Activated T-helper 17 cell treated with anti-CD3 and anti-CD28 coated beads, Interleukin-2, amount 50 U/mL, for 72 hours (primary cell): Measurements from ENCODE around the gene CENPH. TPM values are rescaled to one million over a fixed set of nuclear protein-coding genes. Genes with fewer than 3 reads are reported as not detected.
"Not testable (repeated sequence)": the region's sequence is repeated elsewhere in the genome, so short reads cannot be mapped to it uniquely, and the experiment has no call there.

Experiments used
- ATAC-seq: fragments of 150-1000 bp; cut with Tn5 transposase; replicated peaks from 2 replicates; pipeline ENCODE4 v1.10.0; 2021; ENCODE audit warnings: mild to moderate bottlenecking, moderate library complexity
- H3K27ac Mint-ChIP-seq: one replicate; pipeline ENCODE4 v1.8.0; 2022; ENCODE audit warnings: mixed read lengths
- H3K27me3 Mint-ChIP-seq: one replicate; pipeline ENCODE4 v1.8.0; 2022; ENCODE audit warnings: mixed read lengths
- H3K36me3 Mint-ChIP-seq: one replicate; pipeline ENCODE4 v1.8.0; 2022; ENCODE audit warnings: low read depth, mild to moderate bottlenecking, mixed read lengths
- H3K4me1 Mint-ChIP-seq: one replicate; pipeline ENCODE4 v1.8.0; 2022; ENCODE audit warnings: mixed read lengths
- H3K4me3 Mint-ChIP-seq: one replicate; pipeline ENCODE4 v1.8.0; 2022; ENCODE audit warnings: mild to moderate bottlenecking, mixed read lengths
- H3K9me3 Mint-ChIP-seq: one replicate; pipeline ENCODE4 v1.8.0; 2022; ENCODE audit warnings: mixed read lengths
- total RNA-seq, 2 donors: library from RNA; stranded (reverse); gene quantifications; one replicate each; pipeline ENCODE4 v1.2.3, GENCODE V29; 2022

The CENPH gene
- total RNA-seq, 2 donors from 2014 or later, result 36.0 to 49.4 TPM

- not testable (repeated sequence) for H3K27ac Mint-ChIP-seq, H3K4me3 Mint-ChIP-seq, H3K9me3 Mint-ChIP-seq, ATAC-seq, H3K27me3 Mint-ChIP-seq
- H3K36me3 Mint-ChIP-seq, result peaks cover 18% of the 10 kb centered on the region
- peaks cover 13% of the 10 kb centered on the region for H3K4me1 Mint-ChIP-seq
Observed at GRCh38 chr5:69220371-69220770, 31.0 kb downstream of the CENPH start.

- not testable (repeated sequence) for H3K27ac Mint-ChIP-seq, ATAC-seq, H3K27me3 Mint-ChIP-seq, H3K9me3 Mint-ChIP-seq, H3K4me3 Mint-ChIP-seq
- Mint-ChIP-seq H3K4me1 (peaks cover 12% of the 10 kb centered on the region), H3K36me3 (peaks cover 21% of the 10 kb centered on the region)
Observed at GRCh38 chr5:69220833-69221232, 31.4 kb downstream of the CENPH start.

- H3K4me1 Mint-ChIP-seq, result peaks cover 5% of the 10 kb centered on the region
- ATAC-seq, result no peak
- H3K4me3 Mint-ChIP-seq, result no peak overlapping the region
- H3K27ac Mint-ChIP-seq, result no peak overlapping the region
- no peaks in the 10 kb centered on the region for H3K27me3 Mint-ChIP-seq
- H3K36me3 Mint-ChIP-seq, result peaks cover 43% of the 10 kb centered on the region
- H3K9me3 Mint-ChIP-seq, result no peaks in the 10 kb centered on the region
Observed at GRCh38 chr5:69224520-69224919, 35.1 kb downstream of the CENPH start.

GRCh38 chr5:69225860-69226259, 36.5 kb downstream of the CENPH start:
- Mint-ChIP-seq H3K9me3 (no peaks in the 10 kb centered on the region), H3K27me3 (no peaks in the 10 kb centered on the region), H3K36me3 (peaks cover 51% of the 10 kb centered on the region), H3K4me3 (no peak overlapping the region), H3K4me1 (peaks cover 5% of the 10 kb centered on the region), H3K27ac (no peak overlapping the region)
- no peak for ATAC-seq

- no peak for ATAC-seq
- H3K9me3 Mint-ChIP-seq, result no peaks in the 10 kb centered on the region
- peaks cover 44% of the 10 kb centered on the region for H3K36me3 Mint-ChIP-seq
- no peak overlapping the region for H3K27ac Mint-ChIP-seq
- H3K4me1 Mint-ChIP-seq, result peaks cover 6% of the 10 kb centered on the region
- H3K27me3 Mint-ChIP-seq, result no peaks in the 10 kb centered on the region
- no peak overlapping the region for H3K4me3 Mint-ChIP-seq
Observed at GRCh38 chr5:69230181-69230580, 40.8 kb downstream of the CENPH start.

- H3K27ac Mint-ChIP-seq, result no peak overlapping the region
- peaks cover 6% of the 10 kb centered on the region for H3K4me1 Mint-ChIP-seq
- no peak overlapping the region for H3K4me3 Mint-ChIP-seq
- peaks cover 43% of the 10 kb centered on the region for H3K36me3 Mint-ChIP-seq
- H3K27me3 Mint-ChIP-seq, result no peaks in the 10 kb centered on the region
- no peaks in the 10 kb centered on the region for H3K9me3 Mint-ChIP-seq
- no peak for ATAC-seq
Observed at GRCh38 chr5:69231281-69231680, 41.9 kb downstream of the CENPH start.

GRCh38 chr5:69231851-69232250, 42.5 kb downstream of the CENPH start:
- ATAC-seq, result no peak
- peaks cover 49% of the 10 kb centered on the region for H3K36me3 Mint-ChIP-seq
- no peak overlapping the region for H3K27ac Mint-ChIP-seq
- H3K4me1 Mint-ChIP-seq, result peaks cover 7% of the 10 kb centered on the region
- no peaks in the 10 kb centered on the region for H3K27me3 Mint-ChIP-seq
- no peak overlapping the region for H3K4me3 Mint-ChIP-seq
- H3K9me3 Mint-ChIP-seq, result no peaks in the 10 kb centered on the region

GRCh38 chr5:69234457-69235268, 45.3 kb downstream of the CENPH start, which contains the start of gene CDK7:
Gene CDK7 (plus strand): TSS chr5:69234886. CDS start chr5:69234976, 90 bp downstream.
- peak within 1 kb of the TSS; percentile 89 for H3K27ac Mint-ChIP-seq
- peak; percentile 100 for ATAC-seq
- no peaks in the 10 kb centered on the region for H3K9me3 Mint-ChIP-seq
- no peaks in the 10 kb centered on the region for H3K27me3 Mint-ChIP-seq
- H3K4me1 Mint-ChIP-seq, result peaks cover 16% of the 10 kb centered on the region
- H3K36me3 Mint-ChIP-seq, result peaks cover 49% of the 10 kb centered on the region
- H3K4me3 Mint-ChIP-seq, result peak within 1 kb of the TSS; percentile 94

GRCh38 chr5:69236733-69237132, 47.4 kb downstream of the CENPH start:
- peaks cover 63% of the 10 kb centered on the region for H3K36me3 Mint-ChIP-seq
- peak overlapping the region; percentile 59 for H3K27ac Mint-ChIP-seq
- peaks cover 29% of the 10 kb centered on the region for H3K4me1 Mint-ChIP-seq
- not testable (repeated sequence) for H3K9me3 Mint-ChIP-seq, H3K27me3 Mint-ChIP-seq, ATAC-seq
- H3K4me3 Mint-ChIP-seq, result peak overlapping the region; percentile 94

GRCh38 chr5:69237877-69238276, 48.5 kb downstream of the CENPH start:
- no peaks in the 10 kb centered on the region for H3K9me3 Mint-ChIP-seq
- peak overlapping the region; percentile 94 for H3K4me3 Mint-ChIP-seq
- no peak overlapping the region for H3K27ac Mint-ChIP-seq
- H3K36me3 Mint-ChIP-seq, result peaks cover 71% of the 10 kb centered on the region
- ATAC-seq, result no peak
- H3K27me3 Mint-ChIP-seq, result no peaks in the 10 kb centered on the region
- H3K4me1 Mint-ChIP-seq, result peaks cover 36% of the 10 kb centered on the region

- no peak overlapping the region for H3K27ac Mint-ChIP-seq
- H3K4me3 Mint-ChIP-seq, result no peak overlapping the region
- peaks cover 42% of the 10 kb centered on the region for H3K4me1 Mint-ChIP-seq
- ATAC-seq, result no peak
- peaks cover 79% of the 10 kb centered on the region for H3K36me3 Mint-ChIP-seq
- H3K9me3 Mint-ChIP-seq, result no peaks in the 10 kb centered on the region
- H3K27me3 Mint-ChIP-seq, result no peaks in the 10 kb centered on the region
Observed at GRCh38 chr5:69238760-69239251, 49.4 kb downstream of the CENPH start.

- peaks cover 49% of the 10 kb centered on the region for H3K4me1 Mint-ChIP-seq
- H3K27ac Mint-ChIP-seq, result no peak overlapping the region
- H3K36me3 Mint-ChIP-seq, result peaks cover 86% of the 10 kb centered on the region
- H3K9me3 Mint-ChIP-seq, result no peaks in the 10 kb centered on the region
- H3K27me3 Mint-ChIP-seq, result no peaks in the 10 kb centered on the region
- H3K4me3 Mint-ChIP-seq, result no peak overlapping the region
- no peak for ATAC-seq
Observed at GRCh38 chr5:69242215-69242927, 53.0 kb downstream of the CENPH start.

GRCh38 chr5:69245031-69245430, 55.6 kb downstream of the CENPH start:
- peaks cover 71% of the 10 kb centered on the region for H3K36me3 Mint-ChIP-seq
- H3K9me3 Mint-ChIP-seq, result no peaks in the 10 kb centered on the region
- H3K4me3 Mint-ChIP-seq, result no peak overlapping the region
- H3K4me1 Mint-ChIP-seq, result peaks cover 53% of the 10 kb centered on the region
- no peak for ATAC-seq
- H3K27ac Mint-ChIP-seq, result no peak overlapping the region
- no peaks in the 10 kb centered on the region for H3K27me3 Mint-ChIP-seq

GRCh38 chr5:69248019-69248418, 58.6 kb downstream of the CENPH start:
- Mint-ChIP-seq H3K4me3 (no peak overlapping the region), H3K27ac (no peak overlapping the region), H3K36me3 (peaks cover 68% of the 10 kb centered on the region), H3K27me3 (no peaks in the 10 kb centered on the region), H3K9me3 (no peaks in the 10 kb centered on the region), H3K4me1 (peaks cover 33% of the 10 kb centered on the region)
- no peak for ATAC-seq

- H3K4me3 Mint-ChIP-seq, result no peak overlapping the region
- ATAC-seq, result no peak
- no peaks in the 10 kb centered on the region for H3K9me3 Mint-ChIP-seq
- no peaks in the 10 kb centered on the region for H3K27me3 Mint-ChIP-seq
- H3K27ac Mint-ChIP-seq, result peak overlapping the region; percentile 24
- peaks cover 20% of the 10 kb centered on the region for H3K4me1 Mint-ChIP-seq
- peaks cover 73% of the 10 kb centered on the region for H3K36me3 Mint-ChIP-seq
Observed at GRCh38 chr5:69250593-69250992, 61.2 kb downstream of the CENPH start.
